GM12878 (cell line): Measurements from ENCODE around the gene NRG3. TPM values are rescaled to one million over a fixed set of nuclear protein-coding genes. Genes with fewer than 3 reads are reported as not detected.
A peak's percentile ranks its signal among the peaks of the same experiment; 100 is the strongest.

Source experiments
- ATAC-seq: fragments of 200-7000 bp; cut with Tn5 transposase; 3 replicates; pipeline ENCODE4 v1.9.1; 2020; ENCODE audit warnings: mild to moderate bottlenecking, moderate library complexity
- BruUV-seq: library from RNA; stranded (reverse); fragments of 400-500 nt; replicated peaks from 2 replicates; lab custom pipeline; 2021; lab: Mats Ljungman, UMichigan
- CTCF ChIA-PET: fragments of 300-600 bp; sonication (Branson Sonifier 250); formaldehyde crosslinking; extraction: SDS; loops from one replicate; lab custom pipeline; 2021; ENCODE audit warnings: inconsistent platforms; lab: Yijun Ruan, JAX
- POLR2A ChIA-PET: fragments of 350-600 bp; formaldehyde crosslinking; extraction: SDS; loops from one replicate; lab custom pipeline; 2021; ENCODE audit warnings: inconsistent platforms; lab: Charles Lee
- RAD21 ChIA-PET: fragments of 300-600 bp; sonication (Branson Sonifier 250); formaldehyde crosslinking; loops from one replicate; lab custom pipeline; 2023; ENCODE audit warnings: antibody characterized with exemption; ENCODE audit not compliant: unreplicated experiment; lab: Charles Lee
- SMC1A ChIA-PET: fragments of 300-600 bp; sonication (Branson Sonifier 250); formaldehyde crosslinking; loops from one replicate; lab custom pipeline; 2023; ENCODE audit not compliant: unreplicated experiment, uncharacterized antibody; lab: Charles Lee
- DNase-seq: peaks from one replicate; pipeline ENCODE4 v3.0.0-alpha.2; 2011; ENCODE audit warnings: low read depth, low spot score
- FAIRE-seq: peaks from 3 replicates; lab custom pipeline; 2011; peaks lifted over from hg19 to GRCh38; lab: Jason Lieb, UNC
- H2AFZ ChIP-seq: 2 replicates; pipeline ENCODE4 v1.6.0; 2011; ENCODE audit warnings: low read depth, low read length, control low read depth; ENCODE audit not compliant: control insufficient read depth
- H3K27ac ChIP-seq: 2 replicates; pipeline ENCODE4 v1.5.1; 2011; ENCODE audit warnings: control low read depth; ENCODE audit not compliant: control insufficient read depth, insufficient read depth
- H3K27me3 ChIP-seq, 2 experiments: replicated peaks in 1 of 2; 2 replicates each; pipeline versions ENCODE4 v1.6.0 to v1.6.1; 2011; ENCODE audit warnings: low read length in 1 of 2; ENCODE audit not compliant: control insufficient read depth in 2 of 2, insufficient read depth in 2 of 2
- H3K36me3 ChIP-seq, 2 experiments: 2 replicates each; pipeline ENCODE4 v1.5.1; 2011; ENCODE audit warnings: low read length in 1 of 2; ENCODE audit not compliant: control insufficient read depth in 2 of 2, insufficient read depth in 2 of 2
- H3K4me1 ChIP-seq: 2 replicates; pipeline ENCODE4 v1.6.1; 2011; ENCODE audit warnings: mild to moderate bottlenecking, low read length, moderate library complexity, mixed read lengths; ENCODE audit not compliant: control insufficient read depth, insufficient read depth
- H3K4me2 ChIP-seq: 2 replicates; pipeline ENCODE4 v1.6.0; 2011; ENCODE audit warnings: control low read depth; ENCODE audit not compliant: control insufficient read depth, insufficient read depth
- H3K4me3 ChIP-seq: fragments of 200-600 bp; sonication (generic); 2 replicates; pipeline ENCODE4 v1.5.1; 2016
- H3K79me2 ChIP-seq: 2 replicates; pipeline ENCODE4 v1.6.0; 2011; ENCODE audit warnings: low read length; ENCODE audit not compliant: control insufficient read depth, insufficient read depth
- H3K9ac ChIP-seq: 2 replicates; pipeline ENCODE4 v1.8.0; 2011; ENCODE audit warnings: low read length, control low read depth, mixed read lengths; ENCODE audit not compliant: control insufficient read depth, insufficient read depth
- H3K9me3 ChIP-seq: replicated peaks from 3 replicates; pipeline ENCODE4 v1.5.1; 2011; ENCODE audit warnings: mild to moderate bottlenecking, low read length; ENCODE audit not compliant: control insufficient read depth, insufficient read depth
- H4K20me1 ChIP-seq: 2 replicates; pipeline ENCODE4 v1.6.0; 2011; ENCODE audit not compliant: control insufficient read depth, insufficient read depth
- CEBPB ChIP-seq, 2 experiments: fragments of 150-350 bp in 1 of 2; IDR thresholded peaks; 2 replicates each; pipeline ENCODE4 v1.6.1; 2012 to 2014; ENCODE audit warnings: low read depth in 2 of 2, low read length in 2 of 2, borderline replicate concordance in 1 of 2, inconsistent platforms in 1 of 2
- HDAC6 ChIP-seq: fragments of 200-600 bp; sonication (generic); IDR thresholded peaks from one replicate; pipeline ENCODE4 v1.8.0; 2017; ENCODE audit warnings: antibody characterized with exemption; ENCODE audit not compliant: unreplicated experiment
- KDM1A ChIP-seq: fragments of 200-600 bp; sonication (generic); IDR thresholded peaks from 2 replicates; pipeline ENCODE4 v1.6.1; 2016; ENCODE audit warnings: borderline replicate concordance
- MEF2A ChIP-seq: IDR thresholded peaks from 2 replicates; pipeline ENCODE4 v1.6.1; 2011; ENCODE audit warnings: low read depth, mild to moderate bottlenecking, low read length, moderate library complexity; ENCODE audit not compliant: insufficient read depth
- NBN ChIP-seq: fragments of 450-650 bp; IDR thresholded peaks from 2 replicates; pipeline ENCODE4 v1.6.1; 2016
- RUNX3 ChIP-seq: IDR thresholded peaks from 2 replicates; pipeline ENCODE4 v1.6.1; 2012; ENCODE audit warnings: low read length, inconsistent platforms
- SMARCA5 ChIP-seq: fragments of 450-650 bp; IDR thresholded peaks from 2 replicates; pipeline ENCODE4 v1.6.1; 2017; ENCODE audit warnings: mild to moderate bottlenecking
- SPI1 ChIP-seq: IDR thresholded peaks from 2 replicates; pipeline ENCODE4 v1.6.1; 2011; ENCODE audit warnings: low read depth, mild to moderate bottlenecking, low read length, moderate library complexity, borderline replicate concordance; ENCODE audit not compliant: insufficient read depth
- SUPT20H ChIP-seq: IDR thresholded peaks from 2 replicates; pipeline ENCODE4 v1.6.1; 2011; ENCODE audit warnings: low read depth, mild to moderate bottlenecking, low read length, moderate library complexity, borderline replicate concordance; ENCODE audit not compliant: control insufficient read depth
- TCF12 ChIP-seq: IDR thresholded peaks from 2 replicates; pipeline ENCODE4 v1.6.1; 2011; ENCODE audit warnings: low read depth, mild to moderate bottlenecking, low read length
- WGBS: methylation state at CpG from one replicate; pipeline ENCODE4 v1.1.6; 2016; ENCODE audit warnings: low lambda C conversion rate; ENCODE audit not compliant: insufficient replicate concordance, insufficient coverage; ENCODE audit errors: missing lambda C conversion rate; 5-methylcytosine and 5-hydroxymethylcytosine counted together
- in situ Hi-C: fragments of 300-500 bp; cut with MboI; formaldehyde crosslinking; loops from 9 replicates; pipeline ENCODE4 v1.14.3; 2018; ENCODE audit warnings: mixed read lengths
- intact Hi-C: fragments of 100-400 bp; cut with micrococcal nuclease; formaldehyde crosslinking; loops from one replicate; pipeline ENCODE4 v1.14.2; 2022; ENCODE audit not compliant: unreplicated experiment
- polyA plus RNA-seq, 11 experiments: library from polyadenylated mRNA; depleted of rRNA in 4 of 11; unstranded in 6 of 11; stranded (reverse) in 5 of 11; fragments of >200 nt; fragmentation: Nextera tagmentation in 4 of 11; fragmentation: Illumina TruSeq in 1 of 11; extraction: Ambion mirVana in 4 of 11; extraction: Trizol in 1 of 11; gene quantifications; 1 replicate in 1 of 11; 2 replicates in 10 of 11; pipeline versions ENCODE4 v1.2.1 to v1.2.3, GENCODE V29; 2011 to 2016; ENCODE audit warnings: inconsistent platforms in 2 of 11, missing spikeins in 2 of 11, low read depth in 1 of 11
- total RNA-seq, 4 experiments: library from RNA; depleted of rRNA in 3 of 4; stranded (reverse); fragments of >200 nt in 3 of 4; fragmentation: Illumina TruSeq in 1 of 4; extraction: Trizol in 1 of 4; gene quantifications; 2 replicates each; pipeline versions ENCODE4 v1.2.1 to v1.2.3, GENCODE V29; 2013 to 2021
- TF ChIP-seq, protein P1 (sequence below): IDR thresholded peaks from 2 replicates; pipeline ENCODE4 v1.6.1; 2012; ENCODE audit warnings: low read depth, low read length, improper control_type of control experiment
- TF ChIP-seq, protein P2 (sequence below): fragments of 450-650 bp; IDR thresholded peaks from 2 replicates; pipeline ENCODE4 v1.6.1; 2017; ENCODE audit warnings: mild to moderate bottlenecking, low read depth, inconsistent platforms; ENCODE audit not compliant: poor library complexity, severe bottlenecking

The NRG3 gene
- total and polyA plus RNA-seq, 10 of the 15 experiments (the other 5 are each of a cell fraction or from before 2014, with no cell fraction given), result 0.03 to 0.41 (median 0.17) TPM; not detected in 3

DNA sequence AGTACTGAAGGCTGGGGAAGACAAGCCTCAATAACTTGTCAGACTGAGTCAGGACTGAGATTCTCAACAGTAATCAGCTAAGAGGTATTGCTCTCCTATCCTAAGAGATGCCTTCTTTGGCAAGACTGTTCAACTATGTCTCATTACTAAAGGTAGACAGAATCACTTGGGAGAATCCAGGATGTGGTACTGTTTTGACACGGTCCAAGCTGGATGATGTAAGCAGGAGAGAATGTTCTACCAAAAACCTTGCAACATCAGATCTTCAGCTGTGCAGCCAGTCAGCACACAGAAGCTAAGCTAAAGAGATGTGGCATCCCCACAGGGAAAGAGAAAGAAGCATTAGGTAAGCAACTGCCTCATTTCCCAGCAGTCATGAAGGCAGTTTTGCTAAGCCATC lies 391.4 kb downstream of the NRG3 start:
- no peaks in the 10 kb centered on the region for H3K79me2 ChIP-seq
- H3K27me3 ChIP-seq, result no peaks in the 10 kb centered on the region
- ATAC-seq (no peak), DNase-seq (no peak), FAIRE-seq (no peak)
- in situ Hi-C loops (no loop called here), intact Hi-C loops (no loop called here)
- ChIA-PET RAD21 (no interaction called here), SMC1A (interaction anchor here (2.7 kb wide), 1 partner anchor 11 kb away, joined by 9 read pairs; no protein-coding TSS in a partner anchor), CTCF (no interaction called here), POLR2A (no interaction called here)
- H3K4me2 ChIP-seq, result no peak overlapping the region
- H4K20me1 ChIP-seq, result no peaks in the 10 kb centered on the region
- no peaks in the 10 kb centered on the region for H3K4me1 ChIP-seq
- BruUV-seq, result no TSS peak
- no peak overlapping the region for H3K4me3 ChIP-seq
- no peak overlapping the region for H3K9ac ChIP-seq
- H3K36me3 ChIP-seq, result no peaks in the 10 kb centered on the region
- H3K9me3 ChIP-seq, result no peaks in the 10 kb centered on the region
- WGBS, result 0% methylated on average over 1 of the region's 1 CpG
- no peak overlapping the region for H3K27ac ChIP-seq
- H2AFZ ChIP-seq, result no peak overlapping the region
- TF ChIP-seq RUNX3 (no peak), MEF2A (no peak), CEBPB (IDR thresholded peaks at IDR 0.05; ENCODE audit: borderline replicate concordance in 1 of 2, low read depth in 2 of 2, low read length in 2 of 2) (no peak), KDM1A (no peak), SUPT20H (no peak), HDAC6 (no peak)
- TF ChIP-seq, protein P1, sequence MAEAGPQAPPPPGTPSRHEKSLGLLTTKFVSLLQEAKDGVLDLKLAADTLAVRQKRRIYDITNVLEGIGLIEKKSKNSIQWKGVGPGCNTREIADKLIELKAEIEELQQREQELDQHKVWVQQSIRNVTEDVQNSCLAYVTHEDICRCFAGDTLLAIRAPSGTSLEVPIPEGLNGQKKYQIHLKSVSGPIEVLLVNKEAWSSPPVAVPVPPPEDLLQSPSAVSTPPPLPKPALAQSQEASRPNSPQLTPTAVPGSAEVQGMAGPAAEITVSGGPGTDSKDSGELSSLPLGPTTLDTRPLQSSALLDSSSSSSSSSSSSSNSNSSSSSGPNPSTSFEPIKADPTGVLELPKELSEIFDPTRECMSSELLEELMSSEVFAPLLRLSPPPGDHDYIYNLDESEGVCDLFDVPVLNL, result no peak

DNA sequence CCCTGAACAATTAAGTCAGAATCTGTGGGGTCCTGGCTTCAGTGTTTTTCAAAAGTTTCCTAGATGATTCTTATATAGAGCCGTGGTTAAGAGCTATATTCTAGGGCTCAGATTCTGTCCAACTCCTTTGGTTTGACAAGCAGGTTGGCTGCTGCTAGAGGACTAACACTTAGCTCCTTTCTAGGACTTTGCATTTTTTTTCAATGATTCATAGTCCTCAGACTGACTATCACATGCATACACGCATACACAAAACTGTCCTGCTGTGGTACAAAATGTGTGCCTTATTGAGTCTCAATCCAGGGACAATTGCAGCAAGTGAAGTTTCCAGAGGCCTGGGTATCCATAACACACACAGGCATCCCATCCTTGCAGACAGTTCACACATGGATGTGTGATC lies 392.0 kb downstream of the NRG3 start:
- Histone ChIP-seq H3K4me1 (no peaks in the 10 kb centered on the region), H3K27ac (no peak overlapping the region), H3K9me3 (no peaks in the 10 kb centered on the region), H3K9ac (no peak overlapping the region), H3K27me3 (no peaks in the 10 kb centered on the region), H2AFZ (no peak overlapping the region), H3K36me3 (no peaks in the 10 kb centered on the region), H3K4me3 (no peak overlapping the region), H3K79me2 (no peaks in the 10 kb centered on the region), H4K20me1 (no peaks in the 10 kb centered on the region), H3K4me2 (no peak overlapping the region)
- FAIRE-seq (no peak), ATAC-seq (peak; percentile 8), DNase-seq (no peak)
- WGBS, result 25% methylated on average over 2 of the region's 2 CpGs
- no TSS peak for BruUV-seq
- SMC1A ChIA-PET, result interaction anchor here (1.1 to 2.7 kb wide), 2 partner anchors 11 to 14 kb away, joined by 3 to 9 read pairs; no protein-coding TSS in a partner anchor
- in situ Hi-C loops, result no loop called here
- CTCF ChIA-PET, result no interaction called here
- intact Hi-C loops, result no loop called here
- POLR2A ChIA-PET, result no interaction called here
- RAD21 ChIA-PET, result no interaction called here
- TF ChIP-seq, protein P2, sequence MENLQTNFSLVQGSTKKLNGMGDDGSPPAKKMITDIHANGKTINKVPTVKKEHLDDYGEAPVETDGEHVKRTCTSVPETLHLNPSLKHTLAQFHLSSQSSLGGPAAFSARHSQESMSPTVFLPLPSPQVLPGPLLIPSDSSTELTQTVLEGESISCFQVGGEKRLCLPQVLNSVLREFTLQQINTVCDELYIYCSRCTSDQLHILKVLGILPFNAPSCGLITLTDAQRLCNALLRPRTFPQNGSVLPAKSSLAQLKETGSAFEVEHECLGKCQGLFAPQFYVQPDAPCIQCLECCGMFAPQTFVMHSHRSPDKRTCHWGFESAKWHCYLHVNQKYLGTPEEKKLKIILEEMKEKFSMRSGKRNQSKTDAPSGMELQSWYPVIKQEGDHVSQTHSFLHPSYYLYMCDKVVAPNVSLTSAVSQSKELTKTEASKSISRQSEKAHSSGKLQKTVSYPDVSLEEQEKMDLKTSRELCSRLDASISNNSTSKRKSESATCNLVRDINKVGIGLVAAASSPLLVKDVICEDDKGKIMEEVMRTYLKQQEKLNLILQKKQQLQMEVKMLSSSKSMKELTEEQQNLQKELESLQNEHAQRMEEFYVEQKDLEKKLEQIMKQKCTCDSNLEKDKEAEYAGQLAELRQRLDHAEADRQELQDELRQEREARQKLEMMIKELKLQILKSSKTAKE, result no peak
- TF ChIP-seq SMARCA5 (no peak), NBN (no peak), SPI1 (no peak), TCF12 (no peak)
